OCI-LY1 (cell line): Measurements from ENCODE around the gene SEMA6D.

ENCODE experiments used
- EZH2 ChIP-seq: fragments of 200-600 bp; sonication (generic), shearing (Covaris generic); IDR thresholded peaks from 2 replicates; pipeline ENCODE4 v1.8.0; 2017; ENCODE audit warnings: borderline replicate concordance, mixed run types, mild to moderate bottlenecking, antibody characterized with exemption, low read length, moderate library complexity, mixed read lengths
- TF ChIP-seq, protein P1 (sequence below): fragments of 200-600 bp; sonication (generic), shearing (Covaris generic); IDR thresholded peaks from 2 replicates; pipeline ENCODE4 v1.5.1; 2017; ENCODE audit warnings: mild to moderate bottlenecking, antibody characterized with exemption, low read length, moderate library complexity, mixed read lengths

- TF ChIP-seq, protein P1, sequence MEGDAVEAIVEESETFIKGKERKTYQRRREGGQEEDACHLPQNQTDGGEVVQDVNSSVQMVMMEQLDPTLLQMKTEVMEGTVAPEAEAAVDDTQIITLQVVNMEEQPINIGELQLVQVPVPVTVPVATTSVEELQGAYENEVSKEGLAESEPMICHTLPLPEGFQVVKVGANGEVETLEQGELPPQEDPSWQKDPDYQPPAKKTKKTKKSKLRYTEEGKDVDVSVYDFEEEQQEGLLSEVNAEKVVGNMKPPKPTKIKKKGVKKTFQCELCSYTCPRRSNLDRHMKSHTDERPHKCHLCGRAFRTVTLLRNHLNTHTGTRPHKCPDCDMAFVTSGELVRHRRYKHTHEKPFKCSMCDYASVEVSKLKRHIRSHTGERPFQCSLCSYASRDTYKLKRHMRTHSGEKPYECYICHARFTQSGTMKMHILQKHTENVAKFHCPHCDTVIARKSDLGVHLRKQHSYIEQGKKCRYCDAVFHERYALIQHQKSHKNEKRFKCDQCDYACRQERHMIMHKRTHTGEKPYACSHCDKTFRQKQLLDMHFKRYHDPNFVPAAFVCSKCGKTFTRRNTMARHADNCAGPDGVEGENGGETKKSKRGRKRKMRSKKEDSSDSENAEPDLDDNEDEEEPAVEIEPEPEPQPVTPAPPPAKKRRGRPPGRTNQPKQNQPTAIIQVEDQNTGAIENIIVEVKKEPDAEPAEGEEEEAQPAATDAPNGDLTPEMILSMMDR, result no peak
- no peak for TF ChIP-seq EZH2
Observed at GRCh38 chr15:47675735-47676134, 41.6 kb upstream of the SEMA6D start.
